CD4-positive, alpha-beta memory T cell (primary cell): ENCODE data around the gene TBCA. TPM values are rescaled to one million over a fixed set of nuclear protein-coding genes. Genes with fewer than 3 reads are reported as not detected.

Source experiments
- CTCF ChIA-PET: fragments of 350-600 bp; sonication (Branson Sonifier 250); formaldehyde crosslinking; loops from one replicate; lab custom pipeline; 2021; ENCODE audit warnings: inconsistent platforms; ENCODE audit not compliant: partially characterized antibody; lab: Charles Lee
- POLR2A ChIA-PET: fragments of 350-600 bp; sonication (Branson Sonifier 250); formaldehyde crosslinking; loops from one replicate; lab custom pipeline; 2021; ENCODE audit not compliant: partially characterized antibody; lab: Charles Lee
- DNase-seq, 5 donors: peaks; one replicate each; pipeline versions ENCODE4 v3.0.0 to v3.0.0-alpha.2; 2020 to 2022; ENCODE audit warnings: mixed read lengths in 1 of 5
- H3K27ac ChIP-seq: one replicate; pipeline ENCODE4 v1.7.0; 2013; ENCODE audit warnings: low read depth, low read length
- H3K27me3 ChIP-seq: 2 replicates; pipeline ENCODE4 v1.7.0; 2013; ENCODE audit warnings: mild to moderate bottlenecking, low read length, moderate library complexity; ENCODE audit not compliant: insufficient read depth
- H3K36me3 ChIP-seq: 2 replicates; pipeline ENCODE4 v1.7.0; 2013; ENCODE audit warnings: mild to moderate bottlenecking, low read length, moderate library complexity; ENCODE audit not compliant: insufficient read depth
- H3K4me1 ChIP-seq: 2 replicates; pipeline ENCODE4 v1.7.0; 2013; ENCODE audit warnings: mild to moderate bottlenecking, low read length, moderate library complexity; ENCODE audit not compliant: insufficient read depth
- H3K4me3 ChIP-seq, 2 donors: one replicate each; pipeline ENCODE4 v1.7.0; 2013; ENCODE audit warnings: low read length in 2 of 2, mild to moderate bottlenecking in 1 of 2
- H3K9me3 ChIP-seq, 2 donors: one replicate each; pipeline ENCODE4 v1.7.0; 2013; ENCODE audit warnings: low read length in 2 of 2, control low read depth in 1 of 2; ENCODE audit not compliant: control insufficient read depth in 1 of 2
- H3K27ac Mint-ChIP-seq, 7 donors: one replicate each; pipeline ENCODE4 v1.8.0; 2020 to 2021; ENCODE audit warnings: mixed read lengths in 7 of 7, mild to moderate bottlenecking in 6 of 7, inconsistent platforms in 3 of 7, moderate library complexity in 3 of 7
- H3K27me3 Mint-ChIP-seq, 2 donors: one replicate each; pipeline ENCODE4 v1.8.0; 2020 to 2021; ENCODE audit warnings: mixed read lengths in 2 of 2
- H3K36me3 Mint-ChIP-seq, 2 donors: one replicate each; pipeline ENCODE4 v1.8.0; 2020 to 2021; ENCODE audit warnings: mixed read lengths in 2 of 2, inconsistent platforms in 1 of 2, mild to moderate bottlenecking in 1 of 2
- H3K4me1 Mint-ChIP-seq, 4 donors: one replicate each; pipeline ENCODE4 v1.8.0; 2020 to 2021; ENCODE audit warnings: mixed read lengths in 4 of 4, mild to moderate bottlenecking in 1 of 4
- H3K4me3 Mint-ChIP-seq, 8 donors: one replicate each; pipeline ENCODE4 v1.8.0; 2020 to 2021; ENCODE audit warnings: mixed read lengths in 8 of 8, mild to moderate bottlenecking in 7 of 8, moderate library complexity in 6 of 8, inconsistent platforms in 3 of 8
- H3K9me3 Mint-ChIP-seq, 8 donors: one replicate each; pipeline ENCODE4 v1.8.0; 2020 to 2021; ENCODE audit warnings: mixed read lengths in 8 of 8, mild to moderate bottlenecking in 5 of 8, inconsistent platforms in 3 of 8, moderate library complexity in 1 of 8
- intact Hi-C: fragments of 100-400 bp; cut with micrococcal nuclease; formaldehyde crosslinking; loops from one replicate; pipeline ENCODE4 v1.15.1; 2023
- polyA plus RNA-seq, 2 donors: library from polyadenylated mRNA; unstranded; fragments of 300-500 nt; fragmentation: Illumina TruSeq; gene quantifications; one replicate each; pipeline ENCODE4 v1.2.3, GENCODE V29; 2021
- total RNA-seq, 2 experiments: library from RNA; stranded (reverse); gene quantifications; one replicate each; pipeline ENCODE4 v1.2.3, GENCODE V29; 2021

The TBCA gene
- total and polyA plus RNA-seq, 4 experiments from 2014 or later, result 80.4 to 200 (median 138) TPM

DNA sequence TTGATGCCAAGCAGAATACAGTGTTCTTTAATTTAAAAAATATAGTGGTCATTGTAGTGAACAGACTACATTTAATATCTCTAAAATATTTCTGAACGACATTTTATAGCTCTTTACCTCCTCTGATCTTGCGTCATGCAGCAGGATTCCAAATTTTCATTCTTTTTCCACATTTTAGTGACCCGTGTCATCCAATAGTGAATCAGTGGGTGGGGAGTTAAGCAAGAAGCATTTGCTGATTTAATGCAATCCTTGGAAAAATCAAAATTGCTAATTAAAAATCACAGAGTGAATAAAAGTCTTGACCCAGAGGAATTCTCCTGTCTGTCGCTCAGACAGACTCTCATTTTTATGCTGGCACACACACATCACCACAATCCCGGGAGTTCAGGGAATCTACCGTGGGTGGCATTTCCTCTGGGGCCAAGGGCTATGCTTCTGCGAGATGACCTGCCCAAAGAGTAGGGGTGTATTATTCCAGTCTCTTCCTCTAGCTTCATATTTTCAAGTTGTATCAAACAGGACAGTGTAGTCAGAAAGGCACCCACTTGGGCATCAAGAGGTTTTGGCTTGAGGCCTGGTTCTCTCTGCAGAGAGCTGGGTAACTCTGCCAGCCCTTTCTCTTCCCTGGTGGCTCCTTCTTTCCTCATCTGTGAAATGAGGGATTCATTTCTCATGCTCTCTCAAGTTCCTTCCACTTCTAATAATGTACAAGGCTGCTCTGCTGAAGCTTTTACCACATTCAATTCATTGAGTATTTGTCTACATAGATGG, 112.9 kb downstream of the TBCA start:
- H3K4me3 Mint-ChIP-seq, result no peak overlapping the region
- POLR2A ChIA-PET, result no interaction called here
- H3K4me1 Mint-ChIP-seq, result no peaks in the 10 kb centered on the region
- Histone ChIP-seq H3K27ac (no peak overlapping the region), H3K4me1 (no peaks in the 10 kb centered on the region), H3K27me3 (no peaks in the 10 kb centered on the region), H3K4me3 (no peak overlapping the region), H3K9me3 (no peaks in the 10 kb centered on the region), H3K36me3 (no peaks in the 10 kb centered on the region)
- peaks cover 0 to 6% (median 0%) of the 10 kb centered on the region in 8 donors for H3K9me3 Mint-ChIP-seq
- CTCF ChIA-PET, result interaction anchor here (1.7 kb wide), 1 partner anchor 17 kb away, joined by 6 read pairs; no protein-coding TSS in a partner anchor
- H3K27ac Mint-ChIP-seq, result no peak overlapping the region
- peaks cover 10 to 14% of the 10 kb centered on the region in 2 donors for H3K27me3 Mint-ChIP-seq
- H3K36me3 Mint-ChIP-seq, result no peaks in the 10 kb centered on the region
- intact Hi-C loops, result no loop called here
- no peak for DNase-seq

DNA sequence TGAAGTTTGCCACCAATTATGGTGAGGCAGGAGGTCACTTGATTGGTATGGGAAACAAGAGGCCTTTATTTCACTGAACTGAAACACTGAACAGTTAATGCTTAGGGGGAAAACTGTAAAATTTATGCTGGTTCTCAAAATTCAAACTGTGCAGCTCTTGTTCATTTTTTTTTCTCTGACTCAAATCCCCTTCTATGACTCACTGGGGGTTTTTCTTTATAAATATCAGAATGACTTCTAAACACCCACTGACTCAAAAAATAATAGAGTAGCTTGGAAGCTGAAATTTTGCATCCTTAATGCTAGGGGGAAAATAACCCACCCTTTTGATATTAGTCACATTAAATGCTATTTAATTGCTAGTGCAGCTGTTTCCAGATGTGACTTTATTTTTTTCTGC, 113.5 kb downstream of the TBCA start:
- Histone ChIP-seq H3K27me3 (no peaks in the 10 kb centered on the region), H3K4me1 (no peaks in the 10 kb centered on the region), H3K9me3 (no peaks in the 10 kb centered on the region), H3K4me3 (no peak overlapping the region), H3K27ac (no peak overlapping the region), H3K36me3 (no peaks in the 10 kb centered on the region)
- ChIA-PET POLR2A (no interaction called here), CTCF (interaction anchor here (1.7 kb wide), 1 partner anchor 16 kb away, joined by 6 read pairs; no protein-coding TSS in a partner anchor)
- H3K27ac Mint-ChIP-seq, result no peak overlapping the region
- peaks cover 11 to 15% of the 10 kb centered on the region in 2 donors for H3K27me3 Mint-ChIP-seq
- intact Hi-C loops, result no loop called here
- peaks cover 0 to 6% (median 0%) of the 10 kb centered on the region in 8 donors for H3K9me3 Mint-ChIP-seq
- DNase-seq, result no peak
- no peaks in the 10 kb centered on the region for H3K36me3 Mint-ChIP-seq
- no peaks in the 10 kb centered on the region for H3K4me1 Mint-ChIP-seq
- no peak overlapping the region for H3K4me3 Mint-ChIP-seq

GRCh38 chr5:77658662-77659061, 117.5 kb downstream of the TBCA start:
- H3K4me3 Mint-ChIP-seq, result no peak overlapping the region
- H3K27me3 Mint-ChIP-seq, result peaks cover 16 to 20% of the 10 kb centered on the region in 2 donors
- DNase-seq, result no peak
- ChIA-PET CTCF (interaction anchor here (1.0 kb wide), 1 partner anchor 15 kb away, joined by 3 read pairs; no protein-coding TSS in a partner anchor), POLR2A (no interaction called here)
- H3K4me1 Mint-ChIP-seq, result no peaks in the 10 kb centered on the region
- H3K4me1 ChIP-seq, result no peaks in the 10 kb centered on the region
- no peaks in the 10 kb centered on the region for H3K27me3 ChIP-seq
- H3K27ac Mint-ChIP-seq, result no peak overlapping the region
- intact Hi-C loops, result no loop called here
- H3K27ac ChIP-seq, result no peak overlapping the region
- no peak overlapping the region for H3K4me3 ChIP-seq
- peaks cover 0 to 6% (median 0%) of the 10 kb centered on the region in 8 donors for H3K9me3 Mint-ChIP-seq
- H3K36me3 Mint-ChIP-seq, result no peaks in the 10 kb centered on the region
- H3K9me3 ChIP-seq, result no peaks in the 10 kb centered on the region
- no peaks in the 10 kb centered on the region for H3K36me3 ChIP-seq

- Histone ChIP-seq H3K9me3 (no peaks in the 10 kb centered on the region), H3K4me1 (no peaks in the 10 kb centered on the region), H3K36me3 (no peaks in the 10 kb centered on the region), H3K27me3 (peaks cover 4% of the 10 kb centered on the region), H3K27ac (no peak overlapping the region), H3K4me3 (no peak overlapping the region)
- H3K27me3 Mint-ChIP-seq, result peaks cover 21 to 49% of the 10 kb centered on the region in 2 donors
- no peak for DNase-seq
- ChIA-PET CTCF (no interaction called here), POLR2A (no interaction called here)
- no peaks in the 10 kb centered on the region for H3K4me1 Mint-ChIP-seq
- peaks cover 0 to 3% (median 0%) of the 10 kb centered on the region in 8 donors for H3K9me3 Mint-ChIP-seq
- H3K4me3 Mint-ChIP-seq, result no peak overlapping the region
- no peak overlapping the region for H3K27ac Mint-ChIP-seq
- intact Hi-C loops, result no loop called here
- no peaks in the 10 kb centered on the region for H3K36me3 Mint-ChIP-seq
These were observed 124.8 kb downstream of the TBCA start for GRCh38 chr5:77651343-77651742.

DNA sequence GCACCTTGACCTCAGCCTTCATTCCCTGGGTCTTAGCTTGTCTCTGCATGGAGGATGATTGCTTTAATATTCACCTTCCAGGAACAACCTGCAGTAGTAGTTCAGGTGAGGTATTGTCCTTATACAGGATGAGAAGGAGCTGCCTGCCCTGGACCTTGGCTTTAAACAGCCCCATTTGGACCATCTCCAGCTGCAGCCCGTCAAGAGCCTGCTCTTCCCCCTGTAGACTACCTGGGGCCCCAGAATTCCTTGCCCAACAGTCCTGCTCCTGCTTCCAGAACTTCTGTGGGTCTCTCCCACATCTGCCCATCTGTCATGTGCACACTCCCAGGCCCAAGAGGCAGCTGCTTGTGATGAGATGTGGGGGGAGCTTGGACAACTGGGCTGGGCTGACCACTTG, 125.5 kb downstream of the TBCA start:
- H3K4me1 ChIP-seq, result no peaks in the 10 kb centered on the region
- H3K36me3 ChIP-seq, result no peaks in the 10 kb centered on the region
- H3K4me3 Mint-ChIP-seq, result no peak overlapping the region
- peaks cover 0 to 5% (median 0%) of the 10 kb centered on the region in 4 donors for H3K4me1 Mint-ChIP-seq
- H3K9me3 ChIP-seq, result no peaks in the 10 kb centered on the region
- peaks cover 11% of the 10 kb centered on the region for H3K27me3 ChIP-seq
- H3K27ac ChIP-seq, result no peak overlapping the region
- DNase-seq, result no peak
- ChIA-PET POLR2A (no interaction called here), CTCF (no interaction called here)
- no peak overlapping the region for H3K4me3 ChIP-seq
- peaks cover 0 to 3% (median 0%) of the 10 kb centered on the region in 8 donors for H3K9me3 Mint-ChIP-seq
- no peak overlapping the region for H3K27ac Mint-ChIP-seq
- H3K36me3 Mint-ChIP-seq, result no peaks in the 10 kb centered on the region
- intact Hi-C loops, result no loop called here
- H3K27me3 Mint-ChIP-seq, result peaks cover 23 to 54% of the 10 kb centered on the region in 2 donors

DNA sequence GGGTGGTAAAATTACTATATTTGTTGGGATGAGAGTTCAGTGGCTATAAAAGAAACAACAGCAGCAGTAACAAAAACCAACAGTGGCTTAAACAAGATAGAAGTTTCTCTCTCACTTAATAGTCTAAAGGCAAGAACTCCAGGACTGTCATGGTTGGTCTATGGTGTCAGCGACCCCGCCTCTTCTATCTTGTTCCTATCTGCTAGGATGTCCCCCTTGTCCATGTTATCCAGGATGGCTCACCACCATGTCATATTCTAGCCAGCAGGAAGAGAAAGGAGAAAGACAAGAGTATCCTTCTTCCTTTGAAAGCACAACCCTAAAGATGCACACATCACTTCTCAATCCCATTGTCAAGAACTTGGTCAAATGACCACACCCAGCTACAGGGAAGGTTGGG, 126.4 kb downstream of the TBCA start:
- Histone ChIP-seq H3K36me3 (no peaks in the 10 kb centered on the region), H3K4me3 (no peak overlapping the region), H3K9me3 (no peaks in the 10 kb centered on the region), H3K27ac (no peak overlapping the region), H3K27me3 (peaks cover 13% of the 10 kb centered on the region), H3K4me1 (peaks cover 2% of the 10 kb centered on the region)
- ChIA-PET CTCF (no interaction called here), POLR2A (no interaction called here)
- H3K27me3 Mint-ChIP-seq, result peaks cover 27 to 56% of the 10 kb centered on the region in 2 donors
- DNase-seq, result no peak
- H3K27ac Mint-ChIP-seq, result no peak overlapping the region
- H3K36me3 Mint-ChIP-seq, result no peaks in the 10 kb centered on the region
- H3K9me3 Mint-ChIP-seq, result peaks cover 0 to 3% (median 0%) of the 10 kb centered on the region in 8 donors
- intact Hi-C loops, result loop anchor here (5.0 to 10.0 kb wide), 3 partner anchors 125 to 782 kb away; partner anchors contain the start of genes AP3B1 and TBCA
- H3K4me3 Mint-ChIP-seq, result no peak overlapping the region
- H3K4me1 Mint-ChIP-seq, result peaks cover 3 to 11% (median 4%) of the 10 kb centered on the region in 4 donors

DNA sequence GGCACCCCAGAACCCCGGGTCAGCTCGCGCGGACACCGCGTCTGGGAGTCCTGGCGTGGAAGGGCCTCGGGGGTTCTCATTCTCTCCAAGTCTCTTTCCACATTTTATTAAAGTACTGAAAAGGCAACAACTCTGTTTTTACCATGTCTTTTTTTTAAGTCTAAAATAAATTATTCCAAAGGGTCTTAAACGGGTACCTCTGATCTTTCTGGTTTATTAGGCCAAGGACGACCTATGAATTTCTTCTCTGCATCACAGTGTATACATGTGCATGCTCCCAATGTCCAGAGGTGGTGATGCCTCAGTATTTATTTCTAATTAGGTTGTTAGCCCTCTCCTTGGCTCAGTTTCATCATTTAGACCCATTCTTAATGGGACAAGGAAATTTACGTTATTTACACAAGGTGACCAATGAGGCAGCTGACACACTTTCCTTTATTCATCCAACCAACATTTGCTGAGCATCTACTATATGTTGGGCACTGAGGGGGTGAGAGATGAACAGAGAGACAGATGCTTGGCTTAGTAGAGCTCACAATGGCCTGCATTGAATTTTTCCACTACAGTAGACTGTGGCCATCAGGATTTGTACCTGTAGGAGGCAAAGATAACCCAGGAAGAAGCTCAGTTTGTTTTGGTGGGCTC, 130.0 kb downstream of the TBCA start:
- Histone ChIP-seq H3K4me3 (no peak overlapping the region), H3K27ac (no peak overlapping the region), H3K36me3 (no peaks in the 10 kb centered on the region), H3K9me3 (no peaks in the 10 kb centered on the region), H3K27me3 (peaks cover 50% of the 10 kb centered on the region), H3K4me1 (peaks cover 9% of the 10 kb centered on the region)
- DNase-seq, result no peak
- peaks cover 50 to 69% of the 10 kb centered on the region in 2 donors for H3K27me3 Mint-ChIP-seq
- ChIA-PET POLR2A (no interaction called here), CTCF (interaction anchor here (0.9 to 1.7 kb wide), 2 partner anchors 17 to 623 kb away, joined by 3 to 6 read pairs; no protein-coding TSS in a partner anchor)
- peak overlapping the region in 7 of 8 donors; percentile 24 to 36 (median 31) for H3K4me3 Mint-ChIP-seq
- peak overlapping the region in 3 of 7 donors; percentile 1 to 55 (median 2) for H3K27ac Mint-ChIP-seq
- peaks cover 11 to 41% (median 16%) of the 10 kb centered on the region in 4 donors for H3K4me1 Mint-ChIP-seq
- peaks cover 0 to 26% (median 13%) of the 10 kb centered on the region in 8 donors for H3K9me3 Mint-ChIP-seq
- intact Hi-C loops, result loop anchor here (2.0 to 10.0 kb wide), 5 partner anchors 15 to 779 kb away; partner anchors contain the start of genes AP3B1 and TBCA
- peaks cover under 1 to 1% of the 10 kb centered on the region in 2 donors for H3K36me3 Mint-ChIP-seq
